Keratinocyte (primary cell): Measurements from ENCODE around the gene CENPP.

Experiments
- CTCF ChIP-seq, 3 experiments: IDR thresholded peaks in 1 of 3; conservative IDR thresholded peaks in 1 of 3; optimal IDR thresholded peaks in 1 of 3; 2 replicates in 2 of 3; 3 replicates in 1 of 3; pipeline versions ENCODE3 to v1.5.1; 2011; ENCODE audit warnings: low read length in 3 of 3, mild to moderate bottlenecking in 3 of 3, moderate library complexity in 2 of 3, control low read depth in 1 of 3, inconsistent platforms in 1 of 3; ENCODE audit not compliant: insufficient read depth in 2 of 3; ENCODE audit errors: extremely low read depth in 1 of 3
- EZH2 ChIP-seq: IDR thresholded peaks from one replicate; pipeline ENCODE4 v1.6.1; 2012; ENCODE audit warnings: inconsistent platforms, mild to moderate bottlenecking, low read length, moderate library complexity

- TF ChIP-seq CTCF (optimal IDR thresholded peaks at IDR 0.05 in 1 of 3, IDR thresholded peaks at IDR 0.05 in 1 of 3, conservative IDR thresholded peaks at IDR 0.05 in 1 of 3; ENCODE audit: extremely low read depth in 1 of 3, insufficient read depth in 2 of 3, low read length in 3 of 3) (no peak), EZH2 (no peak)
Observed at GRCh38 chr9:92608909-92609445, 283.2 kb downstream of the CENPP start.
